GM18907 (cell line): Measurements from ENCODE around the gene PRAMEF15.
"Not testable (repeated sequence)": the region's sequence is repeated elsewhere in the genome, so short reads cannot be mapped to it uniquely, and the experiment has no call there.

Experiments
- ATAC-seq: cut with Tn5 transposase; IDR thresholded peaks from one replicate; pipeline ENCODE4 v1.9.1; 2021; ENCODE audit warnings: mild to moderate bottlenecking, moderate library complexity; ENCODE audit not compliant: unreplicated experiment

PRAMEF15 gene

GRCh38 chr1:13315281-13315680 lies at the start of gene PRAMEF15:
Gene PRAMEF15, plus strand, starts transcription at chr1:13315581. Its CDS starts 2,827 bp downstream, at chr1:13318408.
- ATAC-seq: not testable (repeated sequence)

- not testable (repeated sequence) for ATAC-seq
These were observed 38.4 kb upstream of the PRAMEF15 start for GRCh38 chr1:13277016-13277415.

GRCh38 chr1:13279617-13280016 lies 35.8 kb upstream of the PRAMEF15 start:
- ATAC-seq: not testable (repeated sequence)

GRCh38 chr1:13285037-13285436 lies 30.3 kb upstream of the PRAMEF15 start, which contains the start of gene PRAMEF8:
Gene PRAMEF8, minus strand, starts transcription at chr1:13285137. Its CDS starts 1,046 bp downstream, at chr1:13284091.
- ATAC-seq: not testable (repeated sequence)

- not testable (repeated sequence) for ATAC-seq
These were observed 26.4 kb upstream of the PRAMEF15 start for GRCh38 chr1:13289030-13289429.

- not testable (repeated sequence) for ATAC-seq
These were observed 18.0 kb upstream of the PRAMEF15 start for GRCh38 chr1:13297216-13297931.

GRCh38 chr1:13298699-13299098 lies 16.7 kb upstream of the PRAMEF15 start:
- not testable (repeated sequence) for ATAC-seq

GRCh38 chr1:13302197-13302596 lies 13.2 kb upstream of the PRAMEF15 start:
- ATAC-seq: not testable (repeated sequence)

- ATAC-seq: not testable (repeated sequence)
These were observed 12.1 kb upstream of the PRAMEF15 start, which contains the start of gene PRAMEF33 for GRCh38 chr1:13303239-13303638. Gene PRAMEF33, plus strand, starts transcription at chr1:13303539. Its CDS starts 2,416 bp downstream, at chr1:13305955.

GRCh38 chr1:13342496-13342895 lies 27.1 kb downstream of the PRAMEF15 start:
- ATAC-seq: not testable (repeated sequence)

GRCh38 chr1:13347034-13347433 lies 31.7 kb downstream of the PRAMEF15 start, which contains the start of gene PRAMEF14:
Gene PRAMEF14, minus strand, starts transcription at chr1:13347134. Its CDS starts 1,820 bp downstream, at chr1:13345314.
- ATAC-seq: not testable (repeated sequence)

GRCh38 chr1:13353476-13353875 lies 38.1 kb downstream of the PRAMEF15 start:
- ATAC-seq: not testable (repeated sequence)

- not testable (repeated sequence) for ATAC-seq
These were observed 39.1 kb downstream of the PRAMEF15 start for GRCh38 chr1:13354475-13354874.

GRCh38 chr1:13356774-13357173 lies 41.4 kb downstream of the PRAMEF15 start:
- ATAC-seq: not testable (repeated sequence)

- ATAC-seq: not testable (repeated sequence)
These were observed 47.0 kb downstream of the PRAMEF15 start for GRCh38 chr1:13362364-13362763.

- not testable (repeated sequence) for ATAC-seq
These were observed 49.5 kb downstream of the PRAMEF15 start for GRCh38 chr1:13364928-13365327.

- not testable (repeated sequence) for ATAC-seq
These were observed 51.2 kb downstream of the PRAMEF15 start for GRCh38 chr1:13366536-13366935.

- not testable (repeated sequence) for ATAC-seq
These were observed 53.2 kb downstream of the PRAMEF15 start for GRCh38 chr1:13368544-13368943.
